GM19397 (cell line): ENCODE results near the gene PRICKLE2.

ENCODE experiments used
- ATAC-seq: cut with Tn5 transposase; IDR thresholded peaks from one replicate; pipeline ENCODE4 v1.9.1; 2021; ENCODE audit warnings: mild to moderate bottlenecking, moderate library complexity; ENCODE audit not compliant: unreplicated experiment

PRICKLE2 gene

GRCh38 chr3:64222501-64223111 lies 2.7 kb downstream of the PRICKLE2 start:
- no peak for ATAC-seq

DNA sequence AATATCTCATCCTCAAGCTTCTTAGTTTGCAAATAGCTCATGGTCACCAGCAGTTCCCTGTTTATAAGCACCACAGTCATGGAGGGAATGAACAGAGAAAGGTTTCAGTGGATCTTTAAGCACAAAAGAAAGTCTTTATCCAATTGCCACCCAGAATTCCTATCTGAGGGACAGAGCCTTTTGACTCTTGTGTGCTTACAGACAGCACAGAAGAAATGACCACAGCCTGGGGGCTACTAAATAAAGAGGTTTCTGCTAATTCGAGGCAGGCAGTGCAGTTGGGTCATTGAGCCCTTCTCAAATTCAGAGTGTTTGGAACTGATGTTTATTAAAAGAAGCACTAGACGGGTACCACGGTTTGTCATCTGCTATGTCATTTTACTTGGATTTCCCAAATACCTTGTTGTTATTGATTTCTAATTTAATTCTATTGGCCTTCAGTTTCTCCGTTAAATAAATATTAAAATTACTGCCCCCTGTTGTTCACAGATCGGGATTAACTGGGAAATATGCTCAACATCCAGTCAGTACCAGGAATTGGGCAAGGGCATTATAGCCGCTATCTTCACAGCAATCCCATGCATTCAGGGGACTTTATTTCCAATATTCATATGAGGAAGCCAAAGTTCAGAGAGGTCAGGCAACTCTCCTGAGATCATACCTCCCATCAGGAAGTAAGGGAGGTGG lies 3.6 kb downstream of the PRICKLE2 start:
- ATAC-seq, result no peak

GRCh38 chr3:64220161-64220914 lies 4.9 kb downstream of the PRICKLE2 start:
- ATAC-seq, result no peak

DNA sequence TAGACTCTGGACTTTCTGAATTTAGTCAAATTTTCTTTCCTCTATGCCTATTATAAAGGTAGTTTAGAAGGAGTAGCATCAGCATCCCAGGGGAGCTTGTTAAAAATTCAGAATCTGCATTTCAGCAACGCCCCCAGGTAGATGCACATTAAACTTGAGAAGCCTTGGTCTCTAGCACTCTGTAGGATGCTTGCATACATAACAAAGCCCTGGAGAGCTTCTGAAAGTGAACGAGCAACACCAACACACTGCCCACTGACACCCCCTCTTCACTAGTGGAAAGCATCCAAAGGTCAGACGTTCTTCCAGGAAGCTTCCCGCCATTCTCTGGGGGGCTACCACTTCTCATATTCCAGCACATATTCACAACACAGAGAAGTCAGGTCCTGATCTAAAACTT lies 6.5 kb downstream of the PRICKLE2 start:
- ATAC-seq, result no peak

DNA sequence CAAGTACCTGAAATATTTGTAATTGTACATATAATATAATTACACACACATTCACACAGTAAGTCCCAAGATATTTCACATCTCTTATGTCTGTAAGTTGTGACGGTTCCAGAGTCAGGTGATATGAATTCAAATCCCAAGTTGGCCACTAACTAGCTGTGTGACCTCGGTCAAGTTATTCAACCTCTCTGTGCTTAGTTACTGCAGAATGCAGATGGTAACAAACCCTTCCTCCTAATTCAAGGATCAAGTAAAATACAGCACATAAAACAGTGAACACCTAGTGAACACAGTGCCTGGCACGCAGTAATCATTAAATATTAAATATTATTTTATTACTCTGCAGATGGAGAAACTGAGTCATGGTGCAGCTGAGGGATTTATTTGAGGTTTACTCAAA lies 6.9 kb downstream of the PRICKLE2 start:
- ATAC-seq, result no peak

- no peak for ATAC-seq
These were observed 8.8 kb downstream of the PRICKLE2 start for GRCh38 chr3:64216274-64217147.

- ATAC-seq, result no peak
These were observed 9.7 kb downstream of the PRICKLE2 start for GRCh38 chr3:64215559-64215958.

DNA sequence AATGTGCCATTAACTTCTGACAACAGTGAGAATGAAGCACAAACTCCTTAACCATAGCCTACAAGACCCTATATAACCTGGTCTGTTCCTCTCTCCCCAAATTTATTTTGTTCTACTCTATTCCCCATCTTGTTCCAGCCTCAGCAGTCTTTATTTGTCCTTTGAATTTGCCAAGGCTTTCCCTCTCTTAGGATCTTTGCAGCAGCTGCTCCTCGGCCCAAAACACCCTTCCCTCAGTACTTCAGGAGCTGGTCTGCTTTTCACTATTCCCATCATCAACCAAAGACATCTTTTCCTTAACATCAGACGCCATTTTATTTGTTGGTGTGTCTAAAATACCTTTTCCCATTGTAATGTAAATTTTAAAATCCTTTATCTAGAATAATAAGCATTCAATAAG lies 10.2 kb downstream of the PRICKLE2 start:
- no peak for ATAC-seq

- ATAC-seq, result no peak
These were observed 10.8 kb downstream of the PRICKLE2 start for GRCh38 chr3:64214381-64215018.

GRCh38 chr3:64213962-64214379 lies 11.3 kb downstream of the PRICKLE2 start:
- no peak for ATAC-seq

DNA sequence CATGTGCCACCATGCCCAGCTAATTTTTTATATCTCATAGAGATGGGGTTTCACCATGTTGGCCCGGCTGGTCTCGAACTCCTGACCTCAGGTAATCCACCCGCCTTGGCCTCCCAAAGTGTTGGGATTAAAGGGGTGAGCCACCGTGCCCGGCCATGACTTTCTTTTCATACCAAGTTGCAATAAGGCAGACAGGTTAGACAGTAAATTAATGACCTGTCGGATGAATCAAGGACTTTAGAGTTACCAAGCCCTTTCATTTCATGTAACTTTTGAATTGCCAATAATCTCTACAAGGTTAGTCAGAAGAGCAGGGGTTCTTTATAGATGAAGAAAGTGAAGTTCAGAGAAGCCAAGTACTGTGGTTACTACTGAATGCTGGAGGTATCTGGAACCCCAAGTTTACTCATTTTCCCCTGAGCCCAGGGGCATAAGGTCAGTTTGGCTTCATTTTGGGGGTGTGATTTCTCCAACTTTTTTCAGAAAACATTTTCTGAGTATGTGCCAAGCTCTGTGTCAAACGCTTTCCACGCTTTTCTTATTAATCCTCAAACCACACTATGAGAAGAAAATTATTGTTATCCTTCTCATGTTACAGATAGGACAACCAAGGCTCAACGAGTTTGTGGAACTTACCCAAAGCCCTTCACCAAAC lies 11.9 kb downstream of the PRICKLE2 start:
- ATAC-seq, result no peak

DNA sequence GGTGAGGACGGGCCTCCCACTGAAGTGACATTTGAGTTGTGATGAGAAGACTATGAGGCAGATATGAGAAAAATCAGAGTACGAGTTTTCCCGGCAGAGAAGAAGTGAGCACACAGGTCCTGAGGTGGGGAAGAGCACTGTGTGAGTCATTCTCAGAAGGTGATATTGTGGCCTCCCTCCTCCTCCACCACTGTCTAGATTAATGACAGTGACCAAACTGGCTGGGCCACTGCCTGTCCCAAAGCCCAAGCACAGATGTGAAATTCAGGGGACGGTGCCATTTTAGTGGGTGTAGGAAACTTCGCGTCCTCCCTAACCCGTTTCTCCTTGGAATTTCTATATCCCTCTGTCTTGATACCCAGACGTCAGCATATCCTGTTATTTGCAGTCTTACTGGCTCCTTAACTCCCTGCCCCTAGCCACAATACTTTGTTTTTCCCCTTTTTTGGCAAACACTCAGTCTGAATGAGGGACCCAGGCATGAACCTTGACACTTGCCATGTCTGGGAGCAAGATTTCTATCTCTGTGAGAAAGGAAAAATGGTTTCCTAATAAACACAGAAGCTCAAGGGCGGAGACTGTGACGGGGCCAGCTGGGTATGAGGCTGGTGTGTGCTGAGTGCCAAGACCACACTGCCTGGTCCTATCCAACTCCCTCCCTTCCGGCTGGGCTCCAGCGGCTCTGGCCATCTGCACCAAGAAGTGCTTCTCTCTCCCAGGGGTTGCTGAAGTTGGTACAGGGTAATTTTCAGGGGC lies 15.2 kb downstream of the PRICKLE2 start:
- no peak for ATAC-seq

DNA sequence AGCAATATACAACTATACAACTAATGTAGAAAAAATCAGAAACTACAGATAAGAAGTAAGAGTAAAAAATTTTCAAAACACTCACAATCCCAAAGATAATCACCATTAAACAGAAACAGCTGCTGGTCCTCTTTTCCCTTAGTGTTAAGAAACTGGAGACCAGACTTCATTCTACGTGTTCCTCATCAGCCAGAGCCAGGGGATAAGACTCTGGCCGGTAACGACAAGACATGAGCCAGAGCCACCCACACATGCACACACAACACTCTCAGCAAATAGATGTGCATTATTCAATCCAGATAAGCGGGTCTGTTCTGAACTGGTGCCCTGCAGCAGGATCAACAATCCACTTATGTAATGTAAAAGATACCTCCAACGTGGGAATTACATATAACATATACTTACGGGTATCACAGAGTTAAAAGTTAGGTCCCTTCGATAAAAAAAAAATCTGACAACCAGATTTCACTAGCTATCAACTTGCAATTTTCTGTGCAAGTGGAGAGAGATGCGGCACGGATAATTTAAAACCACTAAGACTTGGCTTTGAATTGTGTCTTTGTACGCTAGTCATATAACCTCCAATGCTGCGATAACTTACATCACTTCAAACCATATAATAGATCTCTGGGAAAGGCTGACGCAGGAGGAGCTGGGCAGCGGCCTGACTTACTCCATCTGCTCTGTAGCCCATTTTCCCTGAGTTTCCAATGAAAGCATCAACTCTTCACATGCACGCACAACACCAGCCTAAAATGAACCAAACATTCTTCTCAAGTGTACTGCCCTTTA lies 17.8 kb downstream of the PRICKLE2 start:
- ATAC-seq, result no peak

- ATAC-seq, result no peak
These were observed 21.0 kb downstream of the PRICKLE2 start for GRCh38 chr3:64203969-64204908.

DNA sequence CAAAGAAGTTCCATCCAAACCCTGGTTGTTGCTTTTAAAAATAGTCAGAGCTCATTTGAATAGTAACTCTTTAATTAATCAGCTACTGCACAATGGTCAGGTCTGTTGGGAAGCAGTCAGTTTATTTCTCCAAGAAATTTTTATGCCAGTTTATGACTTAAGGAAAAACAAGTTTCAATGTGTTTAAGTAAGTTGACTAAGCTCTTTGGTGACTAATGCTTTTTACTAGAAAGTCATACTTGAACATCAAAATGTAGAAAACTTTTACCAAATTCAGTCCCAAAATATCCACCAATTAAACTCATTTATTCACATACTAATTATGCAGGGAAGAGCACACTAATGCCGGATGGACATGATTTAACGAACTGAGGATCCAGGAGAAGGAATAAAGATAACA lies 22.1 kb downstream of the PRICKLE2 start:
- no peak for ATAC-seq

DNA sequence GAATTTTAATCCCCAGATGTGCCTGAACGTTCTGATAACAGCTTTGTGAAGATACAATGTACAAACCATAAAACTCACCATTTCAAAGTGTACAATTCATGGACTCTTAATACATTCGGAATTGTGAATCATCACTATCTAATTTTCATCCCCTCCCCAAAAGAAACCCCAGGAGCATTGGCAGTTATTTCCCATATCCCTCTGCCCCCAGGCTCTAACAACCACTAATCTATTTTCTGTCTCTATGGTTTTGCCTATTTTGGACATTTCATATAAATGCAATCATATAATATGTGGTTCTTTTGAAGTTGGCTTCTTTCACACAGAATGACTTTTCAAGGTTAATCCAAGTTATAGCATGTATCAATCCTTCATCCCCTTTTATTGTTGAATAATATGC lies 25.3 kb downstream of the PRICKLE2 start:
- ATAC-seq, result no peak

GRCh38 chr3:64196236-64196929 lies 28.9 kb downstream of the PRICKLE2 start:
- ATAC-seq, result no peak
